HG02798 (cell line): Measurements from ENCODE around the gene LARGE1.

Experiments used
- ATAC-seq: cut with Tn5 transposase; IDR thresholded peaks from one replicate; pipeline ENCODE4 v1.9.1; 2021; ENCODE audit warnings: mild to moderate bottlenecking; ENCODE audit not compliant: unreplicated experiment, poor library complexity

Gene LARGE1

DNA sequence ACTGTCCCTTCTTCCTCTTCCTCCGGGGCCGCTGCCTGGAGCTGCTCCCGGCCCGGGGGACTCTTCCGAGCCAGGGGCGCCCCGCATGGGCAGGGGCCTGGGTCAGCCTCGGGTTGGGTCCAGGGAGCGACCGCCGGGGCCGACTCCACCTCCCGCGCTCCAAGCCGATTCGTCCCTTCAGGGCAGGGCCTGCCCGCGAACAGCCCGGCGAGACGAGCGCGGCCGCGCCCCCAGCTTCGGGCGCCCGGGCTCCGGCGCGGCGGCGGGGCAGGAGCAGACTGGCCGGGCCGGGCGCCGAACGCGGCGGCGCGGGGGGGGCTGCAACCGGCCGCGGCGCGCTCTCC, at the start of gene LARGE1:
Gene LARGE1 (minus strand): TSS at position 280 of the 344 bp plus-strand sequence.
- peak; percentile 21 for ATAC-seq

DNA sequence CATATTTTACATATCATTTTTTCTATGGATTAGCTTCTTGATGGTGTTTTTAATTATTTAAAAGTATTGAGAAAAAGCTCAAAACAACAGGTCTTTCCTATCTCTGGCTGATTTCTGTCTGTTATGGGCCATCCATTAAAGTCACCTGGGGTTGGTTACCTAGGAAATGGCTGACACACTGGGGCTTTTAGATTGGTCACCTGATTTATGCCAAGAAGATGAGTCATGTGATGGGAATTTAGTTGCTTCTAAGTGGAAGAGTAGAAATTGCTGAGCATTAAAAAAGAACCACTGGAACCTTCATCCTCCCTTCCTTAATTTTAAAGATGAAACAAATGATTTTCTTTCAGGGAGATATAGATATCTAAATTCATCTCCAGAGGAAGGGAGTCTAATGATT, 48.8 kb upstream of the LARGE1 start:
- ATAC-seq = no peak

DNA sequence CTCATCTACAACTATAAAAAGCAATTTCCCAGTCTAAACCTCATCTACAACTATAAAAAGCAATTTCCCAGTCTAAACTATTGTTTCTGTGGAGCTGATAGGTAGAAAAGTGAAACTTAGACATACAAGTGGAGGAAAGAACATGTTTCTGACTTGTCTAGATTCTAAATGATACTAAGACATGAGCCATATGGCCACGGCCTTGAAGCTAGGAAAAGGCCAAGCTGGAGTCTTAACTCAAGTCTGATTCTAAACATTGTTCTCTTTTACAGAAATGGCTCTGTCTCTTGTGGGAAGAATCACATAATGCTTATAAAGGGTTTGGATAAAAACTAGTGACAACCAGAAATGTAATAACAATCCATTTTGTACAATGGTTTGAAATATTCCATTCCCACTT, 43.8 kb upstream of the LARGE1 start:
- ATAC-seq = no peak

DNA sequence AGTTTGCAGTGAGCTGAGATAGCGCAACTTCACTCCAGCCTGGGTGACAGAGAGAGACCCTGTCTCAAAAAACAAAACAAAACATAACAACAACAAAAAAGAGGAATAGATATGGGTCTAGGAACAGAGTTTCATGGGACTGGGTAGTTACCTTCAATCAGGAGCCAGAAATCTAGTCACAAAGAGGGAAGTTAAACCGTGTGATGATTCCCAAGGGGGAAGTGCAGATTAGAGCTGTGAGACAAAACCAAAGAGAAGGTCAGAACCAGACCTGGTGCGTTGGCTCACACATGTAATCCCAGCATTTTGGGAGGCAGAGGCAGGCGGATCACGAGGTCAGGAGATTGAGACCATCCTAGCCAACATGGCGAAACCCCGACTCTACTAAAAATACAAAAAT, 42.1 kb upstream of the LARGE1 start:
- ATAC-seq = no peak

DNA sequence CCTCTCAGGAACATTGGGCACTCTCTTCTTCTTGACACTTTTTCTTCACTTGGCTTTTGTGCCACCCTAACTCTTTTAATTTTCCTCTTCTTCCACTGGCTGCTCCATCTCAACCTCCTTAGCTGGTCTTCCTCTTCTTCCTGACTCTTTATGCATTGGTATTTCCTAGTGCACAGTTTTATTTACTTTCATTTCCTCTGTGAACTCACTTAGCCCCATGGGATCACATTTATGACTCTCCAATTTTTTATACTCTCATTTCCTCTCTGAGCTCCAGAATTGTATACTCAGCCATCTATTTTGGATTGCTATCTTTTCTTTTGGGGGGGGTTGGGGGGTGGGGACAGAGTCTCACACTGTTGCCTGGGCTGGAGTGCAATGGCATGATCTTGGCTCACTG, 38.5 kb upstream of the LARGE1 start:
- no peak for ATAC-seq

DNA sequence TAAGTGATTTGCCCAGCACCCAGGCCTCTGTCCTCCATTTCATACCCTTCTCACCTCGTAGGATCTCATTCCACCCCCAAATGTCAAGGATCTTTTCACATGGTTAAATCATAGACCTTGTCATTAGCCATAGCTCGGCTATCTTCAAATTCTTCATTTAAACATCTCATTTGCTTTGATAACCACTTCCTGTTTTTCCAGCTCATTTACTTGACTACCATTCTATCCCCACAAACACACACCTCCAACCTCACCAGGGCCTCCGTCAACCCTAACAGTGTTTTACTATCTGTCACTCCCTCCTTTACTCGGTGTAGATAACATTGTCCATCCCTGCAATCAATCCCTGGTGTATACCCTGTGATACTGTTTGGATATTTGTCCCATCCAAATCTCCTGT, 36.8 kb upstream of the LARGE1 start:
- ATAC-seq = no peak

DNA sequence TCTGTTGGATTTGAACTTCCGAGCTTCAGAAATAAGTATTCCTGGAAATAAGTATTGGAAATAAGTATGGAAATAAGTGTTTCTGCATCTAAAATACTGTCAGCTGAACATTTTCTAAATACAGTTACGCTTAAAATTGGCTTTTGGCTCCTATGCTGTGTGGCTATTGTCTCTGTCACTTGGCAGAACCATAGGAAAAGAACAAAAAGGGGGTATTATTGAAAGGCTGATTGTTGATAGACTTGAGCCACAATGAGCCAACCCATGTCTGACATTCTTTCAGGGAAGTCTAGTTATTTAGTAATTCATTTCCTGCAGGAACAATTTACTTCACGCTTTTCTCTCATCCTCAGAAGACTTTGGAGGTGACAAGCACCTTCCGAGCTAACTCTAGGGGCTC, 32.5 kb upstream of the LARGE1 start:
- ATAC-seq = no peak

DNA sequence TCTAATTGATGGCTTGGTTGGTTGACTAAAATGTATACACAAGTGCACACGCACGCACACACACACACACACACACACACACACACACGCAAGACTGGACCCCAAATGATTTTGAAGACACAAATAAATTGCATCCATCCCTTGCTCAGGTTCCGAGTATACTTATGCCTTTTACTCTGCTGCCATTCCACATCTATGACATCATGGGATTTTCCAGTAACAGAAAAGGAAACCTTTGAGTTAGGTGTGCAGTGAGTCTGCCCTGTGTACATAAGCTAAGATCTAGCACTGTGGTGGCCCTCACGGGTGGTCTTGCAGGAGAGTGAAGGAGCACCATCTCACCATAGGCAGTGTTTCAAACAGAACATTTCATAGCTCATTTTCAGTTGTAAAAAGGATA, 20.5 kb upstream of the LARGE1 start:
- no peak for ATAC-seq

DNA sequence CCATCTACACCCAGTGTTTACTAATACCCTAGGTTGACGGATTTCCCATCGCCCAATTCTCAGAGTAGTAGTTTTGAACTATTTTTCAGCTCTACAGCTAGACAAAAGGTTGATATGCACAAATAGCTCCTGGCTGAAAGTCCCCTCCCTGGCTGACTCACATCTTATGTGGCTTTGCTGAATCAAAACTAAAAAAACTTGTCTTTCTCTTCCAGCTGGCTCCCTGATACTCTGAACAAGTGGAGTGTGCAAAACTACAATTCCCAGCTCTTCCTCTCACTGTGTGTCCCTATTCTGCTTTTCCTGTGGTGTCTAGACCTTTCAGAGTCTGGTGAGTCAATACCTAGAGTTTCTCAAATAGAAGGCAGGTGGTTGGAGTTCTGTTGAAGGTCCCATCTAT, 12.7 kb upstream of the LARGE1 start:
- ATAC-seq = no peak

DNA sequence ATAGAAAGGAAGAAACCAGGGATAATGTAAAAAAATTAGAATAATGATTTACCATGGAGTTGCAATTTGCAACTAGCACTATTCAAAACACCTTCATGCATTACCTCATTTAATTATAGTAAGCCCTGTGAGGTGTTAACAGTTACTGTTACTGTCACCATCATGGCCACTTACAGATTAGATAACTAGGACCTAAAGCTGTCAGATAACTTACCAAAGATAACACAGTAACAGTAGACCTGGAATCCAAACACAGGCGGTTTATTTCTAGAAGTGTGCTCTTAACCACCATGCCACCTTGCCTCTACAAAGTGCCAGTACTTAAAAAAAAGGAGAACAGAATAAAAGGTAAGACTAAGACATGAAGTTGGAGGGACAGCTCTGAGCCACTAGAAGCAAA, 11.1 kb upstream of the LARGE1 start:
- no peak for ATAC-seq

DNA sequence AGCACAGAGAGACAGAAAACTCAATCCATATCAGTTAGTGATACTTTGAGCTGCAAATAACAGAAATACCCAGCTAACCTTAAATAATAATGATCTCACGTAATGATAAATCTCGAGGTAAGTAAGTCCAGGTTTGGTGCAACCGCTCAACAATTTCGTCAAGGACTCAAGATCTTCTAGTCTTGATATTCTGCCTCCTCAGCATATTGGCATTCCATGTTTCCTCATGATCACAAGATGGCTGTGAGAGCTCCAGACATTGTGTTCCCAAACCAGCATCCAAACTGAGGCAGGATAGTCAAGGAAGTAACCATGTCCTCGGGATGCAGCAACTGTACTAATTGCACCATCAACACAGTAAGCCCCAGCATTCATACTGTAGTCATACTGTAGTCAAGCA, 7.5 kb upstream of the LARGE1 start:
- no peak for ATAC-seq

DNA sequence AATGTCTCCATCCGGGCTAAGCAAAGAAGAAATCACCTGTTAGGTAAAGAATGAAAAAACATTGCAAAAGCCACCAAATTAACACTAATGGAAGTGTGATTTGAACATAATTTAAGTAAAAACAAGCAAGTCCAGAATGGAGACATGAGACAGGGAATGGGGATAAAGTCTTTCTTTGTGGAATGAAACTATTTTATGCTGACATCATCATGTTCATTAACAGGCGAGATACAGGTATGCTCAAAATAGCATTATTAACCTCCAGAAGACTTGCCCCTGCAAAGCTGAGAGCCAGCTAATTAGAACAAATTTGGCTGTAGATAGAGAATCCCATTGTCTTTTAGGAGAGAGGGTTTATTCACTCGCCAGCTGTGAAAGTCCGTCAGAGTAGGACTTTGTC, 4.9 kb upstream of the LARGE1 start:
- no peak for ATAC-seq

DNA sequence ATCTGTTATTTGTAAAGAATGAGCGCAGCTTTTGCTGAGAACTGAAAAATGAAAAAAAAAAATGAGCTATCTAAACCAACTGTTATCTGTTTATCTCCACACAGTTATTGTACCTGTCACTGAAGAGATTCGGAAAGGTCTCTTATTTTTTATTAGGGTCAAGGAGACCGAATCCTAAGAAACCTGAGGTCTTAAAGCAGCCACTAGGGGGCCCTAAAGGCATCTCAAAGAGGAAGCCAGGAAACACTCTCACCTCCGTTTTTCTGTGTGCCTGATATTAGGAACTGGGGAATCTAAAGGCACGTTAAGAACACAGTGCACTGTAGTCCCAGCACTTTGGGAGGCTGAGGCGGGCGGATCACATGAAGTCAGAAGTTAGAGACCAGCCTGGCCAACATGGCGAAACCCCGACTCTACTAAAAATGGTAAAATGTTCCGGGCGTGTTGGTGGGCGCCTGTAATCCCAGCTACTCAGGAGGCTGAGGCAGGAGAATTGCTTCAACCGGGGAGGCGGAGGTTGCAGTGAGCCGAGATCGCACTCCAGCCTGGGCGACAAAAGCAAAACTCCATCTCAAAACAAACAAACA, 3.5 kb upstream of the LARGE1 start:
- ATAC-seq = no peak

DNA sequence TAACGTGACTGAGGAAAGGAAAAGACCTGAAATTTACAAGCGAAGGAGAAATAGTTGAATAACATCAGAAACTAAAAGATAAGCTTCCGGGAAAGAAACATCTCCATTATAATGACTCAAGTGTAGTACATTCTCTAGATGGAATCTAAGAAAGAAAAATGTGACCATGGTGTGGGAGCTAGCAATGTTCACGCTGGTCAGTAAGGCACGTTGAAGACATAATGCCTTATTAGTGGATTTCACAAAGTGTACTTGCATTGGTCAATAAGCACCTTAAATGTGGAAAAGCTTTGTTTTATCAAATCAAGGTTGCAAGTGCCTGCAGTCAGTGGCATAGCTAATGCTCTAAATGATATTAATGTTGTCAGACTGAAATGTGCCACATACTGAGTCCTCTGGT, 2.8 kb upstream of the LARGE1 start:
- no peak for ATAC-seq

DNA sequence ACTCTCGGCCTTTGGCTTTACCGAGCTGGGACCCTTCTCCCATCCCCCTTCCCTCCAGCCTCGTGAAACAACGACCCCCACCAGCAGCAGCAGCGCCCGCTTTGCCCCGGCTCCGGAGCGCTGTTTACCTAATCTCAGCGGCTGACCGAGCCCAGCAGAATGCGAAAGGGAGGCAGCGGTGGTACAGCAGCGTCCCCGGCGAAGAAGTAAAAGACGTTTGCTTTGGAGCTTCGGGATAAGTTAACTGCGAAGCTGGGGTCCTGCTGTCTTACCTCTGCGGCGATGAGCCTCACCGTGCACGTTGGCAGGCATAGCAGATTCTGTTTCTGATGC, 2.0 kb upstream of the LARGE1 start:
- no peak for ATAC-seq

DNA sequence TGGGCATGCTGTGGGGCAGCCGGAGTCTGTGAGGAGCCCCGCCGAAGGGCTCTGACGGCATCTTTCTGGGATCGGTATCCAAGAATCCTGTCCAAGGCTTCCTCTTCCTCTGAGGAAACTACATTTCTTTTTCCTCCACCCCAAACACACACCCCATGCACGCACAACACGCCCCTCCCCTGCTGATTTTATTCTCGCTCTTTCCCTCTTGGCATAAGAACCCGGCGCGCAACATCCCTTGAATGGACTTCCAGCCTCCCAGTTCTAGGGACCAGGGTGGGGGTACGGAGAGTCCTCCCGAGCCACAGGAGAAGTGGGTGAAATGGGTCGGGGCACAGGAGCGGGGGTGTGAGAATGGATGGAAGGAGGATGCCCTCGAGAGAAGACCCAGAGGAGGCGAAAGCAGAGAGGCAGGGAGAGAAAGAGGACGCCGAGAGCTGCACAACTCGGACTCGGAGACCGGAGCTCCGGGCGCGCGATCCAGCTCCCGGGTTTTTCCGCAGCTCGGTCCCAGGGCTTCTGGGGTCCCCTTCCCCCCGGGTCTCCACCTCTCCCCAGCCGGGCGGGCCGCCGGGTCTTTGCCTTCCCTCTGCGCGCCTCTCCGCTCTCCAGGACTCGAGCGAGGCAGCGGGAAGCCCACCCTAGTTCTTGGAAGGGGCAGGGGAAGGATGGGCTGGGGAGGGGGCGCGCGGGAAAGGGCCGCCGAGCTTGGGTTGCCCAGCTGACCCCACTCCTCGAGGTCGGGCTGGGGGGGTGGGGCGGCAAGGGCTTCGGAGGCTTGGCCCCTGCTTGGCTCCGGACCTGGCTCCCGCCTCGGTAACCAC, 1.5 kb upstream of the LARGE1 start:
- no peak for ATAC-seq

DNA sequence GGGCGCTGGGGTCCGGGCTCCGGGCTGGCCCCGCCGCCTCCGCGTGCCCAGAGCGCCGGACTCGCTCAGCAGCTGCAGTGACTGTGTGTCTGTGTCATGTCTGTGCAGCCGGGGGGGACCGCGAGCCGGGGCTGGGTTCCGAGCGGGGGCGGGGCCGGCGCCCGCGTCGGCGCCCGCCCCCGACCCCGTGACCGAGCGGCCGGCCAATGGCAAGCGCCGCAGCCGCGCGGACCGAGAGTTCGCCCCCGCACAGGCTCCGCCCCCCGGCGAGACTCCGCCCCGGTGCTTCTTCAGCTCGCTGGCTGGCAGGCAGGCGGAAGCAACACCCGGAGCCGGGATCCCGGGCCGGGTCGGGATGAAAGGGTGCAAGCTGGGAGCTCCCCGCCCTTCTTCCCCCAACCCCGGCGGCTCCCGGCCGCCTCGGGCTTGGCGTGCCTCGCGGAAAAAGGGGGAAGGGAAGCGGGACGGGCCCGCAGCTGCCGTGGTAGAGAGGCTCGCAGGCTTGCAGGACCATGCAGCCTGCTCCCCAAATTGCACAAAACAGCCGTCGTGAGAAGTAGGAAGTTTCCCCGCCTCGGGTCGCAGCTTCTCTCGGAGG, 750 bp upstream of the LARGE1 start:
- peak; percentile 81 for ATAC-seq

DNA sequence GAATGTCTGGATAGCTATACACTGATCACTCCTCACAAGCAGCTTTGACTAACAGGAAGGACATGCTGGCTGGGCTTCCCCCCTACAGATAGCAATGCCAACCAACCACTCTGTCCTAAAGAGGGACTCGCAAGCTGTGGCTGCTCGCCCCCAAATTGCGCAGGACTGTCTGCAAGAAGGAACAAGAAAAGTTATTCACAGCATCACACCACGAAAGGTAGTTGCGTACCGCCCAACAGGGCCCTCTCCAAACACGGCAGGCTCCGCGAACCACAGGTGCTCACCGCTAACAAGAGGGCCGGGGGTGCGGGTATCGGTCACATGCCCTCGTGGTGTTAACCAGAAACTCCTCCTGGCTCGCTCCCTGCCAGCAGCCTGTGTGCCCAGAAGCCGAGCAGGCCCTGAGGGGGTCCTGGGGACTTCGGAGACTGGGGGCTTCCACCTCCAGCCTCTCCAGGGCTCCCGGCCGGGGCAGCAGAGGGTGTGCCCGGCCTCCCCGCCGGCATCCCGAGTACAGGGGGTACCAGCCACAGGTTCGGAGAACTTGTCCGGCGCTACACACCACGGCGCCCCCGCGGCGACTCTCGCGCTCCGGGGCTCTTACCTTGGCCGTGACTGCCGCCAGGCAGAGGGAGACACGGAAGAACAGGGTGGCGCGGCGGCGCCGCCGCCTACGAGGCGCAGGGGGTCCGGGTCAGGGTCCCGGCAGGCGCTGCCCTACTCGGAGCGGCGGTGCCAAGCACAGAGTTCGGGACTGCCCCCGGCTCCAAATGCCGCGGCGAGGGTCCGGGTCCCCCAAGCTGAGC, 682 bp downstream of the LARGE1 start:
- peak; percentile 13 for ATAC-seq

DNA sequence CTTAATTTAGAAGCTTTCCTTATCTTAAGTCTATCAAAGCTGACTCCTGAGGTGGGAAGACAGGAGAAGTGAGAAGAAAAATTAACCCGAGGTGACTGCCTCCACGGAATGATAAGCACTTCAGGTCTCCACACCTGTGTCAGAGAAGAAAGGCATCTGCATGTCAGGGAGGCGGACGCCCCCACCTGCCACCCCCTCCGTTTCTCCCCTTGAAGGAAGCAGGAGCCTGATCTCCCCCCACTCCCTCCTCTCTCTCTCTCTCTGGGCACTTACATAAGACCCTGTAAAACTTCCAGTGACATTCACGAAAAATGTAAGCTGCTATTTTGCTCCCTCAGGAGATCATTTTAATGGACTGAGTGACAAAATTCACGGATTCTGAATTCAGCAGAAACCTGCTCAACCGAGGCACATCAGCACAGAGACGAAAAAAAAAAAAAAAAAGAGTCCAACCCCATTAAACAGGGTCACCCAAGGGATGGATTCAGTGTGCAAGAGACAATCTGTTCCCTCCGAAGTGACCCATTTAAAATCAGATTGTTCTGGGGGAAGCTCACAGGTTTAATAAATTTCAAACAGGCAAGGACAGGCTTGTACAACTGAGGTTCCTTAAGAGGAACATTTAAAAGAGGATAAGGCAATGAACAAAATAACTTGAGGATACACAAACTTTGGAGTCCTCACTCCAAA, 1.5 kb downstream of the LARGE1 start:
- no peak for ATAC-seq

DNA sequence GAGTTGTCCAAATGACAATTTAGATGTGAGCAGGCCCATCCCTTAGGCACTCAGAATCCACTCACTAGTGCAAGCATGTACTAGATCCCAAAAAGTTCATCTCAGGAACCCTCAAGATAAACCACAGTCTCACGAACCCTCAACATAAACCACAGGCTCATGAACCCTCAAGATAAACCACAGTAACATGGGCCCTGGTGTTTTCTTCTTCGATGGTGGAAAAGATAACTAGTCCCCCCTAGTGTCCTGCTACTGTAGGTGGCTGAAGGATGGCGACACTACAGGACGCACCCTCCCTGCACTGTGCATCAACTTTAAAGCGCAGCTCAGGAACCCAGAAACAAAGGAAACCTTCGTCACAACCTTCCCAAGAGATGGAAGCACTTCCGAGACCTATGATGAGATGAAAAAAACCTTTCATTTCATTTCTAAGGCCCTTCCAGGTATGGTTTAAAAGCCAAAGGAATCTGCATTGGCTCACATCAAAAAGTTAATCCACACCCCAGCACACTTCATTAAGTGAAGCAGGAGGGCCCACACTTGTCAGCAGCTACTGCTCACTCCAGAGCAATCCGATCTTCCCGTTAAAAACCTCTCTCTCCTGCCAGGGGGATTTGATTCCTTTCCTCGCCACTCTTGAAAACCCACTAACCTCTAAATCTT, 2.4 kb downstream of the LARGE1 start:
- no peak for ATAC-seq
